H9 (cell line): ENCODE data around the gene MAST1. TPM values are rescaled to one million over a fixed set of nuclear protein-coding genes. Genes with fewer than 3 reads are reported as not detected.

Experiments used
- DNase-seq: peaks from one replicate; pipeline ENCODE4 v3.0.0-alpha.2; 2017
- H2AFZ ChIP-seq: one replicate; pipeline ENCODE4 v1.6.1; 2013; ENCODE audit warnings: mild to moderate bottlenecking, low read length, control low read depth, moderate library complexity
- H2AK5ac ChIP-seq: 2 replicates; pipeline ENCODE4 v1.6.1; 2013; ENCODE audit warnings: low read length, control low read depth, mixed read lengths; ENCODE audit not compliant: insufficient read length
- H2BK120ac ChIP-seq: one replicate; pipeline ENCODE4 v1.6.1; 2013; ENCODE audit warnings: low read depth, mild to moderate bottlenecking, low read length, control low read depth, inconsistent platforms; ENCODE audit not compliant: poor library complexity, severe bottlenecking
- H2BK12ac ChIP-seq: 2 replicates; pipeline ENCODE4 v1.6.1; 2013; ENCODE audit warnings: low read length, control low read depth, mixed read lengths, low read depth; ENCODE audit not compliant: insufficient read length
- H2BK15ac ChIP-seq: 2 replicates; pipeline ENCODE4 v1.6.1; 2013; ENCODE audit warnings: low read depth, low read length, control low read depth
- H2BK20ac ChIP-seq: one replicate; pipeline ENCODE4 v1.6.1; 2013; ENCODE audit warnings: low read depth, mild to moderate bottlenecking, low read length, control low read depth, inconsistent platforms; ENCODE audit not compliant: poor library complexity, severe bottlenecking
- H2BK5ac ChIP-seq: 2 replicates; pipeline ENCODE4 v1.6.1; 2013; ENCODE audit warnings: low read length, control low read depth, mixed read lengths; ENCODE audit not compliant: insufficient read length
- H3K14ac ChIP-seq: 2 replicates; pipeline ENCODE4 v1.6.1; 2013; ENCODE audit warnings: low read length, control low read depth; ENCODE audit not compliant: insufficient read depth
- H3K18ac ChIP-seq: 2 replicates; pipeline ENCODE4 v1.6.1; 2013; ENCODE audit warnings: low read depth, mild to moderate bottlenecking, mixed read lengths, low read length, control low read depth; ENCODE audit not compliant: insufficient read length
- H3K23ac ChIP-seq: 2 replicates; pipeline ENCODE4 v1.6.1; 2013; ENCODE audit warnings: low read length, control low read depth, mixed read lengths, low read depth; ENCODE audit not compliant: insufficient read length
- H3K23me2 ChIP-seq: 2 replicates; pipeline ENCODE4 v1.6.1; 2013; ENCODE audit warnings: low read depth, mild to moderate bottlenecking, mixed read lengths, low read length, control low read depth; ENCODE audit not compliant: insufficient read length, poor library complexity, severe bottlenecking
- H3K27ac ChIP-seq: 2 replicates; pipeline ENCODE4 v1.5.1; 2013; ENCODE audit warnings: low read length, control low read depth, mixed read lengths, low read depth; ENCODE audit not compliant: insufficient read length
- H3K27me3 ChIP-seq: 2 replicates; pipeline ENCODE4 v1.6.1; 2013; ENCODE audit warnings: low read length, control low read depth, inconsistent platforms; ENCODE audit not compliant: insufficient read depth
- H3K4ac ChIP-seq: 2 replicates; pipeline ENCODE4 v1.6.1; 2013; ENCODE audit warnings: low read depth, mild to moderate bottlenecking, control low read depth, inconsistent platforms, low read length, moderate library complexity
- H3K4me1 ChIP-seq: 2 replicates; pipeline ENCODE4 v1.6.1; 2013; ENCODE audit warnings: low read length, control low read depth, inconsistent platforms; ENCODE audit not compliant: insufficient read depth
- H3K4me2 ChIP-seq: 2 replicates; pipeline ENCODE4 v1.6.1; 2013; ENCODE audit warnings: low read length, control low read depth, mixed read lengths; ENCODE audit not compliant: insufficient read length, insufficient read depth
- H3K56ac ChIP-seq: 2 replicates; pipeline ENCODE4 v1.6.1; 2013; ENCODE audit warnings: low read depth, mild to moderate bottlenecking, mixed read lengths, low read length, control low read depth; ENCODE audit not compliant: insufficient read length
- H3K79me1 ChIP-seq: 2 replicates; pipeline ENCODE4 v1.6.1; 2013; ENCODE audit warnings: low read depth, mild to moderate bottlenecking, moderate library complexity, low read length, control low read depth, inconsistent platforms; ENCODE audit not compliant: insufficient read depth, poor library complexity, severe bottlenecking
- H3K79me2 ChIP-seq: 2 replicates; pipeline ENCODE4 v1.6.1; 2013; ENCODE audit warnings: low read length, control low read depth, inconsistent platforms; ENCODE audit not compliant: insufficient read depth
- H3K9ac ChIP-seq: 2 replicates; pipeline ENCODE4 v1.6.1; 2013; ENCODE audit warnings: low read length, control low read depth, mixed read lengths; ENCODE audit not compliant: insufficient read length; ENCODE audit errors: extremely low read depth
- H3K9me3 ChIP-seq: one replicate; pipeline ENCODE4 v1.6.1; 2013; ENCODE audit warnings: low read depth, low read length, inconsistent platforms; ENCODE audit not compliant: control insufficient read depth
- H3T11ph ChIP-seq: one replicate; pipeline ENCODE4 v1.6.1; 2013; ENCODE audit warnings: mild to moderate bottlenecking, low read length, control low read depth, inconsistent platforms
- H4K20me1 ChIP-seq: one replicate; pipeline ENCODE4 v1.6.1; 2013; ENCODE audit not compliant: control insufficient read depth, insufficient read length, insufficient read depth
- H4K5ac ChIP-seq: 2 replicates; pipeline ENCODE4 v1.6.1; 2013; ENCODE audit warnings: low read depth, mild to moderate bottlenecking, mixed read lengths, low read length, control low read depth; ENCODE audit not compliant: insufficient read length
- H4K8ac ChIP-seq: replicated peaks from 2 replicates; pipeline ENCODE4 v1.6.1; 2013; ENCODE audit warnings: low read length, control low read depth, mixed read lengths, low read depth; ENCODE audit not compliant: insufficient read length
- H4K91ac ChIP-seq: 2 replicates; pipeline ENCODE4 v1.6.1; 2013; ENCODE audit warnings: low read depth, mild to moderate bottlenecking, moderate library complexity, mixed read lengths, low read length, control low read depth; ENCODE audit not compliant: insufficient read length
- H3K27ac Mint-ChIP-seq, 3 experiments: 2 replicates in 2 of 3; 3 replicates in 1 of 3; pipeline ENCODE4 v1.8.0; 2020 to 2021; ENCODE audit warnings: mixed read lengths in 3 of 3, mild to moderate bottlenecking in 1 of 3, moderate library complexity in 1 of 3
- H3K27me3 Mint-ChIP-seq: 2 replicates; pipeline ENCODE4 v1.8.0; 2021; ENCODE audit warnings: low read depth, mild to moderate bottlenecking, moderate library complexity, mixed read lengths
- H3K36me3 Mint-ChIP-seq, 3 experiments: 2 replicates in 2 of 3; 3 replicates in 1 of 3; pipeline ENCODE4 v1.8.0; 2020 to 2021; ENCODE audit warnings: low read depth in 3 of 3, mixed read lengths in 3 of 3; ENCODE audit not compliant: insufficient read depth in 1 of 3
- H3K4me1 Mint-ChIP-seq, 2 experiments: 2 replicates each; pipeline ENCODE4 v1.8.0; 2020; ENCODE audit warnings: mixed read lengths in 2 of 2
- H3K4me3 Mint-ChIP-seq, 2 experiments: 2 replicates in 1 of 2; 3 replicates in 1 of 2; pipeline ENCODE4 v1.8.0; 2020 to 2021; ENCODE audit warnings: mild to moderate bottlenecking in 2 of 2, mixed read lengths in 2 of 2, moderate library complexity in 1 of 2
- H3K9me3 Mint-ChIP-seq, 2 experiments: 2 replicates in 1 of 2; 3 replicates in 1 of 2; pipeline ENCODE4 v1.8.0; 2020; ENCODE audit warnings: mild to moderate bottlenecking in 2 of 2, mixed read lengths in 2 of 2, moderate library complexity in 1 of 2
- WGBS: extraction: QIAGEN DNeasy Blood & Tissue Kit; methylation state at CpG from one replicate; pipeline ENCODE4 v1.1.7; 2013; ENCODE audit warnings: missing lambda C conversion rate, low lambda C conversion rate, mixed read lengths; ENCODE audit not compliant: insufficient read length; ENCODE audit errors: extremely low coverage; 5-methylcytosine and 5-hydroxymethylcytosine counted together
- total RNA-seq: library from RNA; stranded (reverse); gene quantifications from 2 replicates; pipeline ENCODE4 v1.2.1, GENCODE V29; 2021
- TF ChIP-seq, protein P1 (sequence below): fragments of 200-600 bp; sonication (generic); conservative IDR thresholded peaks from 3 replicates; pipeline ENCODE4 v1.8.0; 2021; ENCODE audit warnings: antibody characterized with exemption, mild to moderate bottlenecking

The MAST1 gene
- total RNA-seq, 1 experiment from 2014 or later, result 15.1 TPM

GRCh38 chr19:12800923-12801465, 37.3 kb upstream of the MAST1 start:
- Histone ChIP-seq H3K27me3 (no peaks in the 10 kb centered on the region), H3K79me1 (peaks cover 4% of the 10 kb centered on the region), H3T11ph (no peak overlapping the region), H3K23ac (no peak overlapping the region), H3K4ac (no peak overlapping the region), H2BK5ac (no peak overlapping the region), H3K79me2 (no peaks in the 10 kb centered on the region), H2BK20ac (no peak overlapping the region), H3K4me2 (peak overlapping the region; percentile 84), H2BK15ac (no peak overlapping the region), H2BK120ac (no peak overlapping the region), H3K14ac (peak overlapping the region; percentile 86), H3K4me1 (no peaks in the 10 kb centered on the region; the same call in 1 of the 2 replicates), H3K23me2 (peaks cover 18% of the 10 kb centered on the region), H4K20me1 (no peaks in the 10 kb centered on the region), H3K56ac (no peak overlapping the region), H3K9ac (peak overlapping the region; percentile 85), H3K18ac (peak overlapping the region; percentile 73), H2BK12ac (no peak overlapping the region), H4K91ac (no peak overlapping the region), H2AK5ac (no peak overlapping the region), H2AFZ (no peak overlapping the region), H4K5ac (no peak overlapping the region), H3K27ac (no peak overlapping the region), H3K9me3 (no peaks in the 10 kb centered on the region), H4K8ac (no peak overlapping the region)
- H3K27me3 Mint-ChIP-seq, result peaks cover 6% of the 10 kb centered on the region
- H3K4me1 Mint-ChIP-seq, result peaks cover 18 to 20% of the 10 kb centered on the region in 2 experiments
- H3K27ac Mint-ChIP-seq, result peak overlapping the region in 1 of 3 experiments; percentile 81; a peak in 1 of 7 replicates
- peak overlapping the region; percentile 91 to 94 for H3K4me3 Mint-ChIP-seq
- no peaks in the 10 kb centered on the region; a peak in 1 of 5 replicates for H3K9me3 Mint-ChIP-seq
- H3K36me3 Mint-ChIP-seq, result peaks cover 11 to 44% (median 35%) of the 10 kb centered on the region in 3 experiments; a peak in 6 of 7 replicates
- TF ChIP-seq, protein P1, sequence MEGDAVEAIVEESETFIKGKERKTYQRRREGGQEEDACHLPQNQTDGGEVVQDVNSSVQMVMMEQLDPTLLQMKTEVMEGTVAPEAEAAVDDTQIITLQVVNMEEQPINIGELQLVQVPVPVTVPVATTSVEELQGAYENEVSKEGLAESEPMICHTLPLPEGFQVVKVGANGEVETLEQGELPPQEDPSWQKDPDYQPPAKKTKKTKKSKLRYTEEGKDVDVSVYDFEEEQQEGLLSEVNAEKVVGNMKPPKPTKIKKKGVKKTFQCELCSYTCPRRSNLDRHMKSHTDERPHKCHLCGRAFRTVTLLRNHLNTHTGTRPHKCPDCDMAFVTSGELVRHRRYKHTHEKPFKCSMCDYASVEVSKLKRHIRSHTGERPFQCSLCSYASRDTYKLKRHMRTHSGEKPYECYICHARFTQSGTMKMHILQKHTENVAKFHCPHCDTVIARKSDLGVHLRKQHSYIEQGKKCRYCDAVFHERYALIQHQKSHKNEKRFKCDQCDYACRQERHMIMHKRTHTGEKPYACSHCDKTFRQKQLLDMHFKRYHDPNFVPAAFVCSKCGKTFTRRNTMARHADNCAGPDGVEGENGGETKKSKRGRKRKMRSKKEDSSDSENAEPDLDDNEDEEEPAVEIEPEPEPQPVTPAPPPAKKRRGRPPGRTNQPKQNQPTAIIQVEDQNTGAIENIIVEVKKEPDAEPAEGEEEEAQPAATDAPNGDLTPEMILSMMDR, result no peak
- no CpG with 5 or more reads among the region's 38 CpGs for WGBS
- DNase-seq, result peak; percentile 45
